ENCODE measurements around the gene ZIM2. TPM values are rescaled to one million over a fixed set of nuclear protein-coding genes. Genes with fewer than 3 reads are reported as not detected.

Gene ZIM2
- total RNA-seq, 1 donor from 2014 or later: not detected

- Mint-ChIP-seq H3K27me3 (ENCODE audit: low read depth) (no peaks in the 10 kb centered on the region), H3K4me1 (no peaks in the 10 kb centered on the region), H3K9me3 (peaks cover 27% of the 10 kb centered on the region), H3K36me3 (ENCODE audit: low read depth) (peaks cover 10% of the 10 kb centered on the region), H3K4me3 (no peak overlapping the region), H3K27ac (ENCODE audit: unreplicated experiment) (no peak overlapping the region)
- TF ChIP-seq, protein P1, sequence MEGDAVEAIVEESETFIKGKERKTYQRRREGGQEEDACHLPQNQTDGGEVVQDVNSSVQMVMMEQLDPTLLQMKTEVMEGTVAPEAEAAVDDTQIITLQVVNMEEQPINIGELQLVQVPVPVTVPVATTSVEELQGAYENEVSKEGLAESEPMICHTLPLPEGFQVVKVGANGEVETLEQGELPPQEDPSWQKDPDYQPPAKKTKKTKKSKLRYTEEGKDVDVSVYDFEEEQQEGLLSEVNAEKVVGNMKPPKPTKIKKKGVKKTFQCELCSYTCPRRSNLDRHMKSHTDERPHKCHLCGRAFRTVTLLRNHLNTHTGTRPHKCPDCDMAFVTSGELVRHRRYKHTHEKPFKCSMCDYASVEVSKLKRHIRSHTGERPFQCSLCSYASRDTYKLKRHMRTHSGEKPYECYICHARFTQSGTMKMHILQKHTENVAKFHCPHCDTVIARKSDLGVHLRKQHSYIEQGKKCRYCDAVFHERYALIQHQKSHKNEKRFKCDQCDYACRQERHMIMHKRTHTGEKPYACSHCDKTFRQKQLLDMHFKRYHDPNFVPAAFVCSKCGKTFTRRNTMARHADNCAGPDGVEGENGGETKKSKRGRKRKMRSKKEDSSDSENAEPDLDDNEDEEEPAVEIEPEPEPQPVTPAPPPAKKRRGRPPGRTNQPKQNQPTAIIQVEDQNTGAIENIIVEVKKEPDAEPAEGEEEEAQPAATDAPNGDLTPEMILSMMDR (conservative IDR thresholded peaks at IDR 0.05): no peak
- no peak for DNase-seq (ENCODE audit: low read depth, low spot score)
These were observed 7.6 kb upstream of the ZIM2 start for GRCh38 chr19:56848166-56848565.

- Mint-ChIP-seq H3K4me3 (no peak overlapping the region), H3K36me3 (ENCODE audit: low read depth) (peaks cover 13% of the 10 kb centered on the region), H3K27me3 (ENCODE audit: low read depth) (no peaks in the 10 kb centered on the region), H3K27ac (ENCODE audit: unreplicated experiment) (no peak overlapping the region), H3K9me3 (peaks cover 11% of the 10 kb centered on the region), H3K4me1 (no peaks in the 10 kb centered on the region)
- TF ChIP-seq, protein P1 (conservative IDR thresholded peaks at IDR 0.05): no peak
- DNase-seq (ENCODE audit: low read depth, low spot score): no peak
These were observed 1.9 kb upstream of the ZIM2 start for GRCh38 chr19:56842412-56842811.

GRCh38 chr19:56841193-56841543, 642 bp upstream of the ZIM2 start:
- H3K9me3 Mint-ChIP-seq: peaks cover 5% of the 10 kb centered on the region
- H3K27me3 Mint-ChIP-seq (ENCODE audit: low read depth): no peaks in the 10 kb centered on the region
- DNase-seq (ENCODE audit: low read depth, low spot score): no peak
- TF ChIP-seq, protein P1 (conservative IDR thresholded peaks at IDR 0.05): no peak
- no peak overlapping the region for H3K4me3 Mint-ChIP-seq
- no peaks in the 10 kb centered on the region for H3K4me1 Mint-ChIP-seq
- no peak overlapping the region for H3K27ac Mint-ChIP-seq (ENCODE audit: unreplicated experiment)
- H3K36me3 Mint-ChIP-seq (ENCODE audit: low read depth): peaks cover 7% of the 10 kb centered on the region

GRCh38 chr19:56839652-56840450, 675 bp downstream of the ZIM2 start:
- Mint-ChIP-seq H3K4me3 (no peak overlapping the region), H3K27ac (ENCODE audit: unreplicated experiment) (no peak overlapping the region), H3K4me1 (no peaks in the 10 kb centered on the region), H3K27me3 (ENCODE audit: low read depth) (no peaks in the 10 kb centered on the region), H3K36me3 (ENCODE audit: low read depth) (peaks cover 14% of the 10 kb centered on the region), H3K9me3 (peaks cover 16% of the 10 kb centered on the region)
- no peak for DNase-seq (ENCODE audit: low read depth, low spot score)
- TF ChIP-seq, protein P1 (conservative IDR thresholded peaks at IDR 0.05): no peak

DNA sequence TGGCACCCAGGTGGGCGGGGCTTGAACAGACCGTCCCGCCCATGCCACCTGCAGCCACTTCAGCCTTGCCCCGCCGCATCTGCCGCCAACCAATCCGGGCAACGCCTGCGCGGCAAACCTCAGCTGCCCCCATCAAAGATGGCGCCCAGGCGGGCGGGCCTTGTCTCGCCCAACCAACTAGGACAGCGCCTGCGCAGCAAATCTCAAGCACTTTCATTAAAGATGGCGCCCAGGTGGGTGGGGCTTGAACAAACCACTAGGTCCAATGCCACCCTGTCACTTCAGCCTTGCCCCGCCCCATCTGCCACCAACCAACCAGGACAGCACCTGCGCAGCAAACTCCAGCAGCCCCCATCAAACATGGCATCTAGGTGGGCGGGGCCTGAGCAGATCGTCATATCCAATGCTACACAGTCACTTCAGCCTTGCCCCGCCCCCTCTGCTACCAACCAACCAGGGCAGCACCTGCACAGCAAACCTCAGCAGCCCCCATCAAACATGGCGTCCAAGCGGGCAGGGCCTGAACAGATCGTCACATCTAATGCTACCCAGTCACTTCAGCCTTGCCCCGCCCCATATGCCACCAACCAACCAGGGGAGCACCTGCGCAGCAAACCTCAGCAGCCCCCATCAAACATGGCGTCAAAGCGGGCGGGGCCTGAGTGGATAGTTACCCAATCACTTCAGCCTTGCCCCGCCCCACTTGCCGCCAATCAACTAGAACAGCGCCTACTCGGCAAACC, 1.4 kb downstream of the ZIM2 start:
- TF ChIP-seq, protein P1 (conservative IDR thresholded peaks at IDR 0.05): no peak
- Mint-ChIP-seq H3K27me3 (ENCODE audit: low read depth) (no peaks in the 10 kb centered on the region), H3K27ac (ENCODE audit: unreplicated experiment) (no peak overlapping the region), H3K36me3 (ENCODE audit: low read depth) (peaks cover 17% of the 10 kb centered on the region), H3K4me3 (no peak overlapping the region), H3K4me1 (no peaks in the 10 kb centered on the region), H3K9me3 (peaks cover 20% of the 10 kb centered on the region)
- no peak for DNase-seq (ENCODE audit: low read depth, low spot score)
